Heart left ventricle (tissue), 16 donors: ENCODE measurements around the gene POU6F2. TPM values are rescaled to one million over a fixed set of nuclear protein-coding genes. Genes with fewer than 3 reads are reported as not detected.

Experiments used
- ATAC-seq, 4 donors: fragments of 200-7000 bp; cut with Tn5 transposase; one replicate each; pipeline ENCODE4 v1.9.1; 2020 to 2022; ENCODE audit warnings: moderate library complexity in 4 of 4, mild to moderate bottlenecking in 3 of 4, moderate number of reproducible peaks in 1 of 4
- DNase-seq, 5 donors: peaks; one replicate each; pipeline ENCODE4 v3.0.0-alpha.2; 2020
- H3K27ac ChIP-seq, 12 donors: fragments of 200-600 bp; sonication (generic) in 4 of 12; one replicate each; pipeline versions ENCODE4 v1.5.0 to v1.8.0; 2016 to 2022; ENCODE audit warnings: mild to moderate bottlenecking in 2 of 12
- H3K27me3 ChIP-seq, 9 donors: fragments of 200-600 bp; sonication (generic) in 2 of 9; one replicate each; pipeline versions ENCODE4 v1.5.1 to v1.8.0; 2016 to 2022; ENCODE audit warnings: mild to moderate bottlenecking in 3 of 9
- H3K36me3 ChIP-seq, 9 donors: fragments of 200-600 bp; sonication (generic) in 2 of 9; one replicate each; pipeline versions ENCODE4 v1.5.0 to v1.8.0; 2018 to 2022; ENCODE audit warnings: mild to moderate bottlenecking in 2 of 9
- H3K4me1 ChIP-seq, 12 donors: fragments of 200-600 bp; sonication (generic) in 4 of 12; one replicate each; pipeline versions ENCODE4 v1.5.0 to v1.8.0; 2016 to 2022; ENCODE audit warnings: mild to moderate bottlenecking in 3 of 12
- H3K4me3 ChIP-seq, 12 donors: fragments of 200-600 bp; sonication (generic) in 4 of 12; one replicate each; pipeline versions ENCODE4 v1.5.0 to v1.8.0; 2017 to 2022; ENCODE audit warnings: mild to moderate bottlenecking in 9 of 12, moderate library complexity in 4 of 12
- H3K9me3 ChIP-seq, 12 donors: fragments of 200-600 bp; sonication (generic) in 4 of 12; one replicate each; pipeline versions ENCODE4 v1.5.0 to v1.8.0; 2016 to 2022; ENCODE audit warnings: mild to moderate bottlenecking in 1 of 12
- CTCF ChIP-seq, 12 donors: fragments of 200-600 bp; sonication (generic) in 4 of 12; IDR thresholded peaks; one replicate each; pipeline versions ENCODE4 v1.5.0 to v1.8.0; 2018 to 2022; ENCODE audit warnings: antibody characterized with exemption in 12 of 12, mild to moderate bottlenecking in 5 of 12
- POLR2A ChIP-seq, 2 donors: fragments of 450-650 bp; IDR thresholded peaks; one replicate each; pipeline ENCODE4 v1.6.1; 2017; ENCODE audit warnings: antibody characterized with exemption in 2 of 2, mild to moderate bottlenecking in 2 of 2, moderate library complexity in 2 of 2
- WGBS, 4 donors: extraction: QIAGEN DNeasy Blood & Tissue Kit in 2 of 4; methylation state at CpG; one replicate each; pipeline versions ENCODE4 v1.1.5 to v1.1.7; 2013 to 2018; 5-methylcytosine and 5-hydroxymethylcytosine counted together
- intact Hi-C, 10 donors: fragments of 100-400 bp; cut with DNase I; formaldehyde crosslinking; loops; one replicate each; pipeline versions ENCODE4 v1.11.1 to v1.14.2; 2022
- polyA plus RNA-seq, 2 donors: library from polyadenylated mRNA; stranded (reverse); fragments of 200-250 nt; gene quantifications; one replicate each; pipeline ENCODE4 v1.2.3, GENCODE V29; 2013
- total RNA-seq, 9 donors: library from RNA; depleted of rRNA in 2 of 9; stranded (reverse); fragments of >200 nt in 2 of 9; fragmentation: NEBNext Ultra II Directional in 3 of 9; extraction: Animal tissue kit (Norgen Biotek cat#: 25700) in 3 of 9; gene quantifications; one replicate each; pipeline versions ENCODE4 v1.1.0 to v1.2.4, GENCODE V29; 2016 to 2023
- donor health status: ischemic (EF 13 %, LVEDD 7.1; RV severe dilation, severe dysfunction).
- donor health status: healthy with polysubstance abuse.
- donor health status: DM: no; HTN: yes; CAD: no.
- donor health status: DM: no; HTN: no; CAD: no.
- donor health status: ischemic (EF 25% LVEDD 6.9; RV normal size, moderate dysfunction).
- donor health status: ischemic (EF 25% LVEDD 5.7; RV mildly dilated, moderate dysfunction).
- donor health status: healthy.
- donor health status: DM: yes; HTN: yes; CAD: no.
- donor health status: ischemic (EF 35%, LVEDD 5.7; RV mildly dilated, moderate dysfunction).
- donor health status: nonischemic (EF 11% LVEDD 7.7; RV severe dilation, severe dysfunction).
- donor health status: DM: yes; HTN: yes; CAD: no.
- donor health status: PGD.
- donor health status: ischemic (EF 29% LVEDD 5.4; RV normal size, mild dysfunction).
- donor health status: nonischemic (EF 23%, LVEDD 6.1; RV moderate dilation, normal function).

Gene POU6F2
- total and polyA plus RNA-seq, 11 donors: 0.03 to 1.2 (median 0.38) TPM; not detected in 2

DNA sequence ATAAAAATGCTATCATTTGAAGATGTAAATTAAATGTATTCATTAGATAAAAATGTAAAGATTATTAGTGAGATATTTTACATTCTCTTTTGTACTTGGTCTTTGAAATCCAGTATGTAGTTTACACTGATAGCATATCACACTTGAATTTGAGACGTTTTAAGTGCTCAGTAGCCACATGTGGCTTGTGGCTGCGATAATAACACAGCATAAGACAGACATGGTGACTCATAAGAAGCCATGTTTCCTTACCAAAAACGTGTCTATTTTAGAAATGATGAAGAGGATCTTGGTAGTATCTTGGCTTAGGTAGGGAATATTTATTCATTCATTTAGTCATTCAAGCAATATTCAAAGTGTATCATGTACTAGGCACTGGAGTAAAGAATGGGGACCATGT is 149.3 kb downstream of the POU6F2 start:
- H3K27ac ChIP-seq: no peak overlapping the region
- intact Hi-C loops: no loop called here
- no peak for TF ChIP-seq CTCF (IDR thresholded peaks at IDR 0.05)
- TF ChIP-seq POLR2A (IDR thresholded peaks at IDR 0.05): no peak
- DNase-seq (no peak), ATAC-seq (no peak)
- no peaks in the 10 kb centered on the region for H3K4me1 ChIP-seq
- H3K27me3 ChIP-seq: peaks cover 0 to 15% (median 0%) of the 10 kb centered on the region in 9 donors
- H3K4me3 ChIP-seq: no peak overlapping the region
- no peaks in the 10 kb centered on the region for H3K9me3 ChIP-seq
- WGBS, 4 donors: 40 to 56% (median 52%) methylated on average over 3 of the region's 3 CpGs
- H3K36me3 ChIP-seq: no peaks in the 10 kb centered on the region

GRCh38 chr7:39128287-39128843 is 150.7 kb downstream of the POU6F2 start:
- intact Hi-C loops: no loop called here
- WGBS, 4 donors: 80 to 91% (median 86%) methylated on average over 2 of the region's 2 CpGs
- DNase-seq (no peak), ATAC-seq (no peak)
- Histone ChIP-seq H3K4me1 (no peaks in the 10 kb centered on the region), H3K4me3 (no peak overlapping the region), H3K27ac (no peak overlapping the region), H3K9me3 (no peaks in the 10 kb centered on the region), H3K27me3 (peaks cover 0 to 22% (median 0%) of the 10 kb centered on the region in 9 donors), H3K36me3 (no peaks in the 10 kb centered on the region)
- TF ChIP-seq CTCF (IDR thresholded peaks at IDR 0.05) (no peak), POLR2A (IDR thresholded peaks at IDR 0.05) (no peak)

DNA sequence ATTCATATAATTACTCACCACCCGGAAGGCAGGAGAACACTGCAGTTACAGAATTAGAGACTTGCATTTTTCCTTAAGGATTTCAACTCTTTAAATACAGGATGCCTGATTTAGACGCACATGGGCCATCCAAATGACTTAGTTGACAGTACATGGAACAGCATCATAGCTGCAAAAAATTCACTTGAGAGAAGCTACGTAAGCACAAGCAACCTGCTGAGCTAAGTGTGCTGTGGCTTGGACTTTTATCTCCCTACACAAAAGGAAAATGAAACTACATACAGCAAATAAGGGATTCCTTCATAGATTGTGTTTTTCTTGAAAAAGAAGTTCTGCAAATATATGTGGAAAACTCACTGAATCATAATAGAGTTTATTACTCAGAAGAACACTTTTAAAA is 152.6 kb downstream of the POU6F2 start:
- Histone ChIP-seq H3K36me3 (no peaks in the 10 kb centered on the region), H3K4me1 (no peaks in the 10 kb centered on the region), H3K9me3 (no peaks in the 10 kb centered on the region), H3K4me3 (no peak overlapping the region), H3K27me3 (peaks cover 0 to 24% (median 0%) of the 10 kb centered on the region in 9 donors), H3K27ac (no peak overlapping the region)
- WGBS, 4 donors: 73 to 78% (median 75%) methylated on average over 3 of the region's 3 CpGs
- TF ChIP-seq CTCF (IDR thresholded peaks at IDR 0.05): no peak
- TF ChIP-seq POLR2A (IDR thresholded peaks at IDR 0.05): no peak
- no peak for ATAC-seq
- no peak for DNase-seq
- intact Hi-C loops: no loop called here

DNA sequence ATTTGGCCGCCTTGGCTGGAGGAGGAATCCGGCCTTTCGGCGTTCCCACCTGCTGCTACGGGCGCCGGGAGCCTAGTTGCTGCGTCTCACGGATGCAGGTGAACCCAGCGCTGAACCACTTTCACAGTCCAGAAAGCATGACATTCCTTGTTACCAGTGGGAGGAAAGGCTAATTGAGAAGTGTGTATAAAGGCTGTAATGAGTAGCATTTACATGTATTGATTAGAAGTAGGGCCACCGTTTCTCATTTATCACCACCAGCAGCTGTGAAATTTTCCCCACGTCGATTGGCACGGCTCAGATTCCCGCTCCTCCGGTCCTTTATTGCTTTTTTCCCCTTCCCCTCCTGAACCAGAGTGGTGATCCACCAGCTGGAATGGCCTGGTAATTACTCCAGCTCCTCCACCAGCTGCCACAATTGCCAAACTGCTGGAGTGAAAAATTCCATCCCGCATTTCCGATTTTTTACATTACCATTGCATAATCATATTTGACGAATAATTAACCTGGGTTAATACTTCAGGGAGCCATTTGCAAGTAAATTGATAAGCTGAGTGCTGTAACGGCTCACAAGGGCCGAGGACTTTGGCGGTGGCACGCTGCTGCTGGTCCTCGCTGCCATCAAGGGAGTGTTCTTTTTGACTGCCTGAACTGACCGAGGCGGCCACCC is 153.3 kb downstream of the POU6F2 start:
- no peak for ATAC-seq
- TF ChIP-seq CTCF (IDR thresholded peaks at IDR 0.05): no peak
- no peak for TF ChIP-seq POLR2A (IDR thresholded peaks at IDR 0.05)
- DNase-seq: no peak
- no peaks in the 10 kb centered on the region for H3K9me3 ChIP-seq
- peaks cover 0 to 24% (median 0%) of the 10 kb centered on the region in 9 donors for H3K27me3 ChIP-seq
- WGBS, 4 donors: 42 to 79% (median 69%) methylated on average over 26 of the region's 26 CpGs
- peak overlapping the region in 2 of 12 donors; percentile 4 to 17 for H3K4me3 ChIP-seq
- intact Hi-C loops: no loop called here
- H3K27ac ChIP-seq: no peak overlapping the region
- H3K36me3 ChIP-seq: no peaks in the 10 kb centered on the region
- H3K4me1 ChIP-seq: no peaks in the 10 kb centered on the region
